AG04450 (cell line): Measurements from ENCODE around the gene SMARCAD1. TPM values are rescaled to one million over a fixed set of nuclear protein-coding genes. Genes with fewer than 3 reads are reported as not detected.

Experiments
- CTCF ChIA-PET: fragments of 300-600, 350-600 bp; formaldehyde crosslinking; extraction: SDS; loops from one replicate; lab custom pipeline; 2022; ENCODE audit warnings: antibody characterized with exemption, inconsistent platforms; lab: Charles Lee
- POLR2A ChIA-PET: fragments of 350-600 bp; formaldehyde crosslinking; extraction: SDS; loops from one replicate; lab custom pipeline; 2021; ENCODE audit warnings: antibody characterized with exemption, inconsistent platforms; lab: Yijun Ruan, JAX
- DNase-seq: peaks from one replicate; pipeline ENCODE4 v3.0.0-alpha.2; 2011; ENCODE audit warnings: low read depth, low spot score
- H3K27ac ChIP-seq: one replicate; pipeline ENCODE4 v1.5.1; 2012; ENCODE audit warnings: low read depth, low read length, control low read depth
- H3K27me3 ChIP-seq: one replicate; pipeline ENCODE4 v1.6.0; 2012; ENCODE audit warnings: low read length; ENCODE audit not compliant: control insufficient read depth, insufficient read depth
- H3K4me3 ChIP-seq: 2 replicates; pipeline ENCODE4 v1.5.1; 2011; ENCODE audit warnings: mild to moderate bottlenecking, low read depth, low read length, control low read depth
- H3K9me3 ChIP-seq: 2 replicates; pipeline ENCODE4 v1.5.1; 2012; ENCODE audit warnings: low read length; ENCODE audit not compliant: control insufficient read depth, insufficient read depth
- polyA plus RNA-seq: library from polyadenylated mRNA; depleted of rRNA; stranded (reverse); fragments of >200 nt; gene quantifications from 2 replicates; pipeline ENCODE4 v1.2.3, GENCODE V29; 2011
- TF ChIP-seq, protein P1 (sequence below): IDR thresholded peaks from 2 replicates; pipeline ENCODE4 v1.5.1; 2011; ENCODE audit warnings: low read depth, low read length, control low read depth, inconsistent platforms

Gene SMARCAD1
- polyA plus RNA-seq, 1 experiment = 39.6 TPM

DNA sequence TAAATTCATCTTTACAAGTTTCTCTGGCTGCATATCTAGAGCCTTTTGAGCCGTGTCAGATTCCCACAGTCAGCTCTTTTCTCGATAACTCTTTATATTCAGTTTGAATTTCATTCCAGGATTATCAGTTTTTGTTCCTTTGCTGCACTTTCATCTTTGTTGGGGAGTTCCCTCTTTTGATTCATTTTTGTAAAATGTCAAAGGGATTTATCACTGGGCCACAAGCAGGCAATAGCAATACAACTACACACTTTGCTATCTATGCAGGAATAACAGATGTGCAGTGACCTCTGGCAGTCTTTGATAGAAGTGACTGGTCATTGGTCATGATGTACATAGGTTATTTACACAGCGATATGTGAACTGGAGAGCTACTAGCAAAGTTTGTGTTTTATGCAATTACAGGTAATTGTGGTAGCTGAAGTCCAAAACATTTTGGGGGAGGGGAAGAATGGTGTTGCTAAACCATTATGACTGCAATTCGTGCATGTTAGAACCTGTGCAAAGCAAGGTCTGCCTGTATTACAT is 91.1 kb downstream of the SMARCAD1 start:
- DNase-seq = no peak
- H3K27me3 ChIP-seq = no peaks in the 10 kb centered on the region
- H3K4me3 ChIP-seq = no peak overlapping the region
- TF ChIP-seq, protein P1, sequence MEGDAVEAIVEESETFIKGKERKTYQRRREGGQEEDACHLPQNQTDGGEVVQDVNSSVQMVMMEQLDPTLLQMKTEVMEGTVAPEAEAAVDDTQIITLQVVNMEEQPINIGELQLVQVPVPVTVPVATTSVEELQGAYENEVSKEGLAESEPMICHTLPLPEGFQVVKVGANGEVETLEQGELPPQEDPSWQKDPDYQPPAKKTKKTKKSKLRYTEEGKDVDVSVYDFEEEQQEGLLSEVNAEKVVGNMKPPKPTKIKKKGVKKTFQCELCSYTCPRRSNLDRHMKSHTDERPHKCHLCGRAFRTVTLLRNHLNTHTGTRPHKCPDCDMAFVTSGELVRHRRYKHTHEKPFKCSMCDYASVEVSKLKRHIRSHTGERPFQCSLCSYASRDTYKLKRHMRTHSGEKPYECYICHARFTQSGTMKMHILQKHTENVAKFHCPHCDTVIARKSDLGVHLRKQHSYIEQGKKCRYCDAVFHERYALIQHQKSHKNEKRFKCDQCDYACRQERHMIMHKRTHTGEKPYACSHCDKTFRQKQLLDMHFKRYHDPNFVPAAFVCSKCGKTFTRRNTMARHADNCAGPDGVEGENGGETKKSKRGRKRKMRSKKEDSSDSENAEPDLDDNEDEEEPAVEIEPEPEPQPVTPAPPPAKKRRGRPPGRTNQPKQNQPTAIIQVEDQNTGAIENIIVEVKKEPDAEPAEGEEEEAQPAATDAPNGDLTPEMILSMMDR = no peak
- no peak overlapping the region for H3K27ac ChIP-seq
- ChIA-PET POLR2A (no interaction called here), CTCF (no interaction called here)
- H3K9me3 ChIP-seq = no peaks in the 10 kb centered on the region

DNA sequence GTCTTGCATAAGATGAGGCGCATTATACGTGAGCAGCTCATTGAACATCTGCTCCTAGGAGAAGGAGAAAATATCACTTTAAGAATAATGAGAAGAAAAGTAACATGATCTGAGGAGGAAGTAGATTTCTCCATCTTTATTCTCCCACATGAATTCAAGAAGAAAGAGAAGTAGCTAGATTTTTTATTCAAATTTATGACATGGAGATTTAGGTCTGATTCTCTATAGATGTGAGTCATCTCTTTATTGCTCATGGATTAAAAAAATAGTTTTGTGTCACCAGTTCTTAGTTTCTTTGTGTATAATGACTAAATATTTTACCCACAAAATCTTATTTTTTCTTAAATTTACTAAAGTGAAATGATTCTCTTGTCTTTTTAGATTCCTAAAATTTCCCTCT is 94.5 kb downstream of the SMARCAD1 start:
- no peak for DNase-seq
- no peak overlapping the region for H3K27ac ChIP-seq
- CTCF ChIA-PET = interaction anchor here (0.8 to 1.5 kb wide), 4 partner anchors 31 to 295 kb away, joined by 3 to 4 read pairs (median 3); no protein-coding TSS in a partner anchor
- no peaks in the 10 kb centered on the region for H3K27me3 ChIP-seq
- H3K4me3 ChIP-seq = no peak overlapping the region
- POLR2A ChIA-PET = no interaction called here
- TF ChIP-seq, protein P1 = no peak
- no peaks in the 10 kb centered on the region for H3K9me3 ChIP-seq

DNA sequence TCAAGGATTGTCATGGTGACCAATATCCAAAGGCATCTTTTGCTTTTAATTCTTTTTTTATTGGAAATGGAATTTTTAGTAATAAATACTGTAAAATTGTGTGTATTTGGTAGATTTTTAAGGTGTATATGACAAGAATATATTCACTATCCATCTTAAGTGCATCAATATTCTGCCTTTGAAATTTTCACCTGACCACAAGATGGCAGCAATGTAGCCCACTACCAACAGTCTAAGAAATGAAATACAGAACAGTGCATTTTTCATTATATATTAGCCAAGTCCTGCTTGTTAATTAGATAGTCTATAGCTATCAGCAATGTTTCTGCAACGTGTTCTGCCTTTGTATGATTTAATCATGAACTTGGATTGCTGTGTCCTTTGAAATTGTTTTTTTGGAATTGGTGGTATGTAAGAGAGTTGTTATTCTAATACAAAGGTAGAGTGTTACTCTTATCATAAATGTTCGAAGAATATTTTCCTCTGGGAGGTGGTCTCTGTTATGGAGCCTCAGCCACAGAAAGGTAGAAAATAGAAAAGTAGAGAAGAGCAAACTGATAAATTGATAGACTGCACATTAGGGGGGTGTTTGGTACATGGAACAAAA is 96.8 kb downstream of the SMARCAD1 start:
- Histone ChIP-seq H3K27me3 (no peaks in the 10 kb centered on the region), H3K27ac (no peak overlapping the region), H3K9me3 (no peaks in the 10 kb centered on the region), H3K4me3 (no peak overlapping the region)
- CTCF ChIA-PET = interaction anchor here (0.8 to 2.6 kb wide), 12 partner anchors 9 to 820 kb away, joined by 3 to 14 read pairs (median 4); no protein-coding TSS in a partner anchor
- TF ChIP-seq, protein P1 = peak; percentile 68
- no peak for DNase-seq
- POLR2A ChIA-PET = no interaction called here

DNA sequence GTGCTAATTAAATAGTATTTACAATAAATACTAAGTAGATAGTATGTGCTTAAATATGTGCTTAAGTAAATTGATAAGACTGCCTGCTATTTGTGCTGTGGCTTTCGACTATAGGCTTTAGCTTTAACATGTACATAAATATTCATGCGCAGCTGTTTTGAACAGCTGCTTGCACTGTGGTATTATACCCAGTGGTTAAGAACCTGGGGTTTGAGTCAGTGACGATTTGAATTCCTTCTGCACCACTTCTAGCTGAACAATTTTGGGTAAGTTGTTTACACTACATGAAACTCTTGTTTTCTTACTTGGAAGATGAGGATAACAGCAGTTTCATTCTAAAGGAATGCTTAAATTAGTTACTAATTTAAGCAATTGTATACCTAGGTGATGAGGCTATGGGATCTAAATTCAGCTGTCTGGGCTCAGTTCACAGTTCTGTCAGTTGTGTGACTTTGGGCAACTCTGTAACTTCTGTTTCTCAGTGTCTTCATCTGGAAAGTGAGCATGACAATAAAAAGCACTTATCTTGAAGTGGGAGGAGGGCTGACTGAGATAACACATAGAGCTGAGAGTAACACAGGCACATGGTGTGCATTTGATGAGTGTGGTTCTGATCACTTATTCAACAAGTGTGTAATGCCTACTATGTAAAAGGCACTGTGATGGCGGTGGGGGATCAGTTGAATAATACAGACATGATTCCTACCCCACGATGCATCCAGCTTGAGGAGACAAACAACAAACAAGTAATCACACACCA is 98.0 kb downstream of the SMARCAD1 start:
- H3K27me3 ChIP-seq = no peaks in the 10 kb centered on the region
- DNase-seq = no peak
- H3K4me3 ChIP-seq = no peak overlapping the region
- H3K27ac ChIP-seq = no peak overlapping the region
- TF ChIP-seq, protein P1 = no peak
- ChIA-PET CTCF (interaction anchor here (0.9 to 2.6 kb wide), 11 partner anchors 17 to 818 kb away, joined by 3 to 14 read pairs (median 5); no protein-coding TSS in a partner anchor), POLR2A (no interaction called here)
- no peaks in the 10 kb centered on the region for H3K9me3 ChIP-seq
